ENCODE results near the gene PSMA5. TPM values are rescaled to one million over a fixed set of nuclear protein-coding genes. Genes with fewer than 3 reads are reported as not detected.

The PSMA5 gene
- total and polyA plus RNA-seq, 2 donors (not counting 1 experiment from before 2014, with no cell fraction given): 26.3 to 62.9 TPM

DNA sequence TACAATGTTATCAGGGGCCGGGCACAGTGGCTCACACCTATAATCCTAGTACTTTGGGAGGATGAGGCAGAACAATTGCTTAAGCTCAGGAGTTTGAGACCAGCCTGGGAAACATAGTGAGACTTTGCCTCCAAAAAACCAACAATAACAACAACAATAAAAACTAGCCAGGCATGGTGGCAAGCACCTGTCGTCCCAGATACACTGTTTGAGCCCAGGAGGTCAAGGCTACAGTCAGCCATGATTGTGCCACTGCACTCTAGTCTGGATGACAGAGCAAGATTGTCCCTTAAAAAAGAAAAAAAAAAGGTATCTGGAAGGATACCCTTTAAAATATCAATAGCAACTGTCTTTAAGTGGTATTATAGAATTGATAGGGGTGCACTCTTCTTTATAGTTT is 44.7 kb downstream of the PSMA5 start:
- no peaks in the 10 kb centered on the region for H3K4me1 ChIP-seq (ENCODE audit: control insufficient read depth in 2 of 2, insufficient read depth in 2 of 2, low read length in 2 of 2)
- ChIA-PET CTCF (interaction anchor here (0.7 to 4.4 kb wide), 4 partner anchors 14 to 102 kb away, joined by 3 to 25 read pairs (median 3); partner anchors contain the start of gene SORT1), POLR2A (no interaction called here)
- no peak overlapping the region for H3K4me3 Mint-ChIP-seq
- DNase-seq: no peak
- no peak overlapping the region for H3K27ac ChIP-seq (ENCODE audit: low read length in 2 of 2)
- no peaks in the 10 kb centered on the region for H4K20me1 ChIP-seq (ENCODE audit: control insufficient read depth, insufficient read depth, low read length, poor library complexity, severe bottlenecking)
- H3K9me3 ChIP-seq (ENCODE audit: control extremely low read depth in 1 of 3, control insufficient read depth in 2 of 3, insufficient read depth in 1 of 3, low read length in 2 of 3): no peaks in the 10 kb centered on the region
- H3K79me2 ChIP-seq (ENCODE audit: control insufficient read depth, insufficient read depth, low read length): no peaks in the 10 kb centered on the region
- TF ChIP-seq, protein P1, sequence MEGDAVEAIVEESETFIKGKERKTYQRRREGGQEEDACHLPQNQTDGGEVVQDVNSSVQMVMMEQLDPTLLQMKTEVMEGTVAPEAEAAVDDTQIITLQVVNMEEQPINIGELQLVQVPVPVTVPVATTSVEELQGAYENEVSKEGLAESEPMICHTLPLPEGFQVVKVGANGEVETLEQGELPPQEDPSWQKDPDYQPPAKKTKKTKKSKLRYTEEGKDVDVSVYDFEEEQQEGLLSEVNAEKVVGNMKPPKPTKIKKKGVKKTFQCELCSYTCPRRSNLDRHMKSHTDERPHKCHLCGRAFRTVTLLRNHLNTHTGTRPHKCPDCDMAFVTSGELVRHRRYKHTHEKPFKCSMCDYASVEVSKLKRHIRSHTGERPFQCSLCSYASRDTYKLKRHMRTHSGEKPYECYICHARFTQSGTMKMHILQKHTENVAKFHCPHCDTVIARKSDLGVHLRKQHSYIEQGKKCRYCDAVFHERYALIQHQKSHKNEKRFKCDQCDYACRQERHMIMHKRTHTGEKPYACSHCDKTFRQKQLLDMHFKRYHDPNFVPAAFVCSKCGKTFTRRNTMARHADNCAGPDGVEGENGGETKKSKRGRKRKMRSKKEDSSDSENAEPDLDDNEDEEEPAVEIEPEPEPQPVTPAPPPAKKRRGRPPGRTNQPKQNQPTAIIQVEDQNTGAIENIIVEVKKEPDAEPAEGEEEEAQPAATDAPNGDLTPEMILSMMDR (IDR thresholded peaks at IDR 0.05): no peak
- no peak for TF ChIP-seq EZH2 (IDR thresholded peaks at IDR 0.05; ENCODE audit: borderline replicate concordance, insufficient read depth, low read depth, low read length, poor library complexity, severe bottlenecking)
- H3K27me3 Mint-ChIP-seq: peaks cover 33% of the 10 kb centered on the region
- no peak overlapping the region for H3K27ac Mint-ChIP-seq
- no peaks in the 10 kb centered on the region for H3K9me3 Mint-ChIP-seq (ENCODE audit: insufficient read depth)
- no peak for ATAC-seq (ENCODE audit: low read depth)
- no peak overlapping the region for H3K4me3 ChIP-seq (ENCODE audit: control extremely low read depth in 1 of 5, extremely low read depth in 1 of 5, insufficient read depth in 1 of 5, low read depth in 2 of 5, low read length in 4 of 5)
- H3K4me2 ChIP-seq (replicated peaks; ENCODE audit: low read depth, low read length, poor library complexity, severe bottlenecking): no peak overlapping the region
- intact Hi-C loops (cut with micrococcal nuclease): no loop called here
- no peaks in the 10 kb centered on the region for H3K36me3 ChIP-seq (replicated peaks in 1 of 2; ENCODE audit: control extremely low read depth in 1 of 2, control insufficient read depth in 1 of 2, extremely low read depth in 1 of 2, insufficient read depth in 2 of 2, low read length in 1 of 2)
- 83% methylated on average over 1 of the region's 2 CpGs for WGBS (ENCODE audit: insufficient coverage)
- no peak overlapping the region for H3K9ac ChIP-seq (ENCODE audit: low read length)
- H2AFZ ChIP-seq (ENCODE audit: insufficient read depth, low read depth, low read length, poor library complexity, severe bottlenecking): no peak overlapping the region
- H3K27me3 ChIP-seq (replicated peaks in 1 of 4; ENCODE audit: control extremely low read depth in 1 of 4, control insufficient read depth in 3 of 4, insufficient read depth in 4 of 4, low read length in 3 of 4): peaks cover 0 to 11% (median 7%) of the 10 kb centered on the region in 4 experiments
- no peaks in the 10 kb centered on the region for H3K4me1 Mint-ChIP-seq

DNA sequence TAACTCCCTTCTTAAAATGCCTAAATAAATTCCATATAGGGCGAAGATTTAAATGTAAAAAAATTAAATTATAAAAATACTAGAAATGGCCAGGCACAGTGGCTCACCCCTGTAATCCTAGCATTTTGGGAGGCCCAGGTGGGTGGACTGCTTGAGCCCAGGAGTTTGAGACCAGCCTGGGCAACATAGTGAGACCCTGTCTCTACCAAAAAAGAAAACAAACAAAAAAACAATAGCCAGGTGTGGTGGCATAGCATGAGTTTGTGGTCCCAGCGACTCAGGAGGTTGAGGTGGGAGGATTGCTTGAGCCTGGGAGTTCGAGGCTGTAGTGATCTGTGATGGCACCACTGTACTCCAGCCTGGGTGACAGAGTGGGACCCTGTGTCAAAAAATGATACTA is 46.3 kb downstream of the PSMA5 start:
- H3K9me3 ChIP-seq (ENCODE audit: control extremely low read depth in 1 of 3, control insufficient read depth in 2 of 3, insufficient read depth in 1 of 3, low read length in 2 of 3): no peaks in the 10 kb centered on the region
- no peak overlapping the region for H3K9ac ChIP-seq (ENCODE audit: low read length)
- H3K4me2 ChIP-seq (replicated peaks; ENCODE audit: low read depth, low read length, poor library complexity, severe bottlenecking): no peak overlapping the region
- no peaks in the 10 kb centered on the region for H3K79me2 ChIP-seq (ENCODE audit: control insufficient read depth, insufficient read depth, low read length)
- H3K4me1 ChIP-seq (ENCODE audit: control insufficient read depth in 2 of 2, insufficient read depth in 2 of 2, low read length in 2 of 2): no peaks in the 10 kb centered on the region
- H3K4me1 Mint-ChIP-seq: no peaks in the 10 kb centered on the region
- peaks cover 0 to 7% (median 3%) of the 10 kb centered on the region in 4 experiments for H3K27me3 ChIP-seq (replicated peaks in 1 of 4; ENCODE audit: control extremely low read depth in 1 of 4, control insufficient read depth in 3 of 4, insufficient read depth in 4 of 4, low read length in 3 of 4)
- ATAC-seq (ENCODE audit: low read depth) (no peak), DNase-seq (no peak)
- peaks cover 32% of the 10 kb centered on the region for H3K27me3 Mint-ChIP-seq
- no peak overlapping the region for H2AFZ ChIP-seq (ENCODE audit: insufficient read depth, low read depth, low read length, poor library complexity, severe bottlenecking)
- POLR2A ChIA-PET: no interaction called here
- H3K36me3 ChIP-seq (replicated peaks in 1 of 2; ENCODE audit: control extremely low read depth in 1 of 2, control insufficient read depth in 1 of 2, extremely low read depth in 1 of 2, insufficient read depth in 2 of 2, low read length in 1 of 2): no peaks in the 10 kb centered on the region
- H3K27ac ChIP-seq (ENCODE audit: low read length in 2 of 2): no peak overlapping the region
- intact Hi-C loops (cut with micrococcal nuclease): no loop called here
- no peak overlapping the region for H3K27ac Mint-ChIP-seq
- no peak for TF ChIP-seq EZH2 (IDR thresholded peaks at IDR 0.05; ENCODE audit: borderline replicate concordance, insufficient read depth, low read depth, low read length, poor library complexity, severe bottlenecking)
- TF ChIP-seq, protein P1 (IDR thresholded peaks at IDR 0.05): no peak
- 94% methylated on average over 2 of the region's 3 CpGs for WGBS (ENCODE audit: insufficient coverage)
- no peaks in the 10 kb centered on the region for H4K20me1 ChIP-seq (ENCODE audit: control insufficient read depth, insufficient read depth, low read length, poor library complexity, severe bottlenecking)
- H3K9me3 Mint-ChIP-seq (ENCODE audit: insufficient read depth): no peaks in the 10 kb centered on the region
- H3K4me3 ChIP-seq (ENCODE audit: control extremely low read depth in 1 of 5, extremely low read depth in 1 of 5, insufficient read depth in 1 of 5, low read depth in 2 of 5, low read length in 4 of 5): no peak overlapping the region
- H3K4me3 Mint-ChIP-seq: no peak overlapping the region
- CTCF ChIA-PET: interaction anchor here (1.0 to 2.6 kb wide), 4 partner anchors 17 to 101 kb away, joined by 3 to 12 read pairs (median 4); no protein-coding TSS in a partner anchor

Data from B cell (primary cell).